ENCODE data around the gene KLF13.

Gene KLF13

GRCh38 chr15:31278544-31279220, 48.0 kb upstream of the KLF13 start:
- no peaks in the 10 kb centered on the region for H3K4me1 ChIP-seq (ENCODE audit: low read length)
- H2AFZ ChIP-seq (ENCODE audit: low read length), result no peak overlapping the region
- no peak overlapping the region for H3K9ac ChIP-seq (ENCODE audit: low read length)
- H3K4me2 ChIP-seq (ENCODE audit: low read depth, low read length), result no peak overlapping the region
- no peak for TF ChIP-seq EZH2phosphoT487 (IDR thresholded peaks at IDR 0.05; ENCODE audit: low read length)
- TF ChIP-seq CTCF (IDR thresholded peaks at IDR 0.05; ENCODE audit: low read length), result no peak
- no peak for TF ChIP-seq EZH2 (optimal IDR thresholded peaks at IDR 0.05; ENCODE audit: low read depth, low read length)
- no peak for DNase-seq
- no peaks in the 10 kb centered on the region for H3K79me2 ChIP-seq (ENCODE audit: low read length)
- H3K9me3 ChIP-seq (replicated peaks; ENCODE audit: insufficient read depth, low read length), result no peaks in the 10 kb centered on the region
- H3K36me3 ChIP-seq (replicated peaks; ENCODE audit: insufficient read depth, low read length), result no peaks in the 10 kb centered on the region
- H4K20me1 ChIP-seq (ENCODE audit: insufficient read depth, low read length), result no peaks in the 10 kb centered on the region
- no peaks in the 10 kb centered on the region for H3K27me3 ChIP-seq (replicated peaks; ENCODE audit: insufficient read depth, low read length)
- no peaks in the 10 kb centered on the region for H3K9me2 ChIP-seq (replicated peaks; ENCODE audit: insufficient read depth, low read length)
- H3F3A ChIP-seq (ENCODE audit: insufficient read depth, low read length), result no peaks in the 10 kb centered on the region
- no peak overlapping the region for H3K4me3 ChIP-seq (ENCODE audit: low read length)
- no peak overlapping the region for H3K27ac ChIP-seq (ENCODE audit: low read length)

GRCh38 chr15:31279221-31280045, 47.2 kb upstream of the KLF13 start:
- no peak for DNase-seq
- Histone ChIP-seq H3K4me3 (ENCODE audit: low read length) (no peak overlapping the region), H3K9me3 (replicated peaks; ENCODE audit: insufficient read depth, low read length) (no peaks in the 10 kb centered on the region), H2AFZ (ENCODE audit: low read length) (no peak overlapping the region), H3K79me2 (ENCODE audit: low read length) (no peaks in the 10 kb centered on the region), H3K27ac (ENCODE audit: low read length) (no peak overlapping the region), H3K36me3 (replicated peaks; ENCODE audit: insufficient read depth, low read length) (no peaks in the 10 kb centered on the region), H3K4me2 (ENCODE audit: low read depth, low read length) (no peak overlapping the region), H3F3A (ENCODE audit: insufficient read depth, low read length) (no peaks in the 10 kb centered on the region), H3K27me3 (replicated peaks; ENCODE audit: insufficient read depth, low read length) (no peaks in the 10 kb centered on the region), H3K9me2 (replicated peaks; ENCODE audit: insufficient read depth, low read length) (no peaks in the 10 kb centered on the region), H4K20me1 (ENCODE audit: insufficient read depth, low read length) (no peaks in the 10 kb centered on the region), H3K9ac (ENCODE audit: low read length) (no peak overlapping the region), H3K4me1 (ENCODE audit: low read length) (no peaks in the 10 kb centered on the region)
- TF ChIP-seq EZH2 (optimal IDR thresholded peaks at IDR 0.05; ENCODE audit: low read depth, low read length) (no peak), CTCF (IDR thresholded peaks at IDR 0.05; ENCODE audit: low read length) (no peak), EZH2phosphoT487 (IDR thresholded peaks at IDR 0.05; ENCODE audit: low read length) (no peak)

GRCh38 chr15:31280046-31280830, 46.4 kb upstream of the KLF13 start:
- H3K4me3 ChIP-seq (ENCODE audit: low read length), result no peak overlapping the region
- no peak for DNase-seq
- no peak for TF ChIP-seq EZH2phosphoT487 (IDR thresholded peaks at IDR 0.05; ENCODE audit: low read length)
- TF ChIP-seq CTCF (IDR thresholded peaks at IDR 0.05; ENCODE audit: low read length), result no peak
- no peak for TF ChIP-seq EZH2 (optimal IDR thresholded peaks at IDR 0.05; ENCODE audit: low read depth, low read length)
- H3K4me1 ChIP-seq (ENCODE audit: low read length), result no peaks in the 10 kb centered on the region
- no peaks in the 10 kb centered on the region for H3K79me2 ChIP-seq (ENCODE audit: low read length)
- H3F3A ChIP-seq (ENCODE audit: insufficient read depth, low read length), result no peaks in the 10 kb centered on the region
- no peak overlapping the region for H3K4me2 ChIP-seq (ENCODE audit: low read depth, low read length)
- no peak overlapping the region for H3K27ac ChIP-seq (ENCODE audit: low read length)
- no peaks in the 10 kb centered on the region for H4K20me1 ChIP-seq (ENCODE audit: insufficient read depth, low read length)
- H3K9me3 ChIP-seq (replicated peaks; ENCODE audit: insufficient read depth, low read length), result no peaks in the 10 kb centered on the region
- no peaks in the 10 kb centered on the region for H3K36me3 ChIP-seq (replicated peaks; ENCODE audit: insufficient read depth, low read length)
- no peak overlapping the region for H3K9ac ChIP-seq (ENCODE audit: low read length)
- no peak overlapping the region for H2AFZ ChIP-seq (ENCODE audit: low read length)
- no peaks in the 10 kb centered on the region for H3K27me3 ChIP-seq (replicated peaks; ENCODE audit: insufficient read depth, low read length)
- H3K9me2 ChIP-seq (replicated peaks; ENCODE audit: insufficient read depth, low read length), result no peaks in the 10 kb centered on the region
